NOMO-1 (cell line): ENCODE measurements around the gene GRIA4.
"Not testable (repeated sequence)": the region's sequence is repeated elsewhere in the genome, so short reads cannot be mapped to it uniquely, and the experiment has no call there.

ENCODE experiments used
- DNase-seq, 2 experiments: peaks; one replicate each; lab custom pipeline; 2025; ENCODE audit not compliant: unreplicated experiment in 2 of 2; lab: John Stamatoyannopoulos, UW

The GRIA4 gene

GRCh38 chr11:105718641-105719040 is 108.8 kb downstream of the GRIA4 start:
- no peak for DNase-seq

- no peak for DNase-seq
Measured at GRCh38 chr11:105719073-105719822, 109.4 kb downstream of the GRIA4 start.

GRCh38 chr11:105720096-105720495 is 110.2 kb downstream of the GRIA4 start:
- DNase-seq: no peak

- no peak for DNase-seq
Measured at GRCh38 chr11:105723269-105723668, 113.4 kb downstream of the GRIA4 start.

GRCh38 chr11:105732611-105733010 is 122.7 kb downstream of the GRIA4 start:
- DNase-seq: no peak

GRCh38 chr11:105734426-105734825 is 124.6 kb downstream of the GRIA4 start:
- no peak for DNase-seq

- DNase-seq: no peak
Measured at GRCh38 chr11:105738251-105738650, 128.4 kb downstream of the GRIA4 start.

- DNase-seq: no peak
Measured at GRCh38 chr11:105738986-105739795, 129.3 kb downstream of the GRIA4 start.

- no peak for DNase-seq
Measured at GRCh38 chr11:105740164-105740903, 130.5 kb downstream of the GRIA4 start.

- DNase-seq: no peak
Measured at GRCh38 chr11:105741488-105742020, 131.7 kb downstream of the GRIA4 start.

- DNase-seq: no peak
Measured at GRCh38 chr11:105754260-105754659, 144.4 kb downstream of the GRIA4 start.

- no peak for DNase-seq
Measured at GRCh38 chr11:105754716-105755115, 144.8 kb downstream of the GRIA4 start.

- DNase-seq: no peak
Measured at GRCh38 chr11:105757107-105757506, 147.2 kb downstream of the GRIA4 start.

- DNase-seq: no peak
Measured at GRCh38 chr11:105763594-105763993, 153.7 kb downstream of the GRIA4 start.

- DNase-seq: no peak
Measured at GRCh38 chr11:105767931-105768330, 158.1 kb downstream of the GRIA4 start.

GRCh38 chr11:105769627-105770026 is 159.8 kb downstream of the GRIA4 start:
- no peak for DNase-seq

GRCh38 chr11:105773452-105773851 is 163.6 kb downstream of the GRIA4 start:
- DNase-seq: not testable (repeated sequence)

GRCh38 chr11:105774899-105775298 is 165.0 kb downstream of the GRIA4 start:
- DNase-seq: no peak

- DNase-seq: no peak
Measured at GRCh38 chr11:105780781-105781525, 171.1 kb downstream of the GRIA4 start.

- DNase-seq: no peak
Measured at GRCh38 chr11:105781807-105782206, 171.9 kb downstream of the GRIA4 start.
